GM21825 (cell line): Measurements from ENCODE around the gene SPATS2.
"Not testable (repeated sequence)": the region's sequence is repeated elsewhere in the genome, so short reads cannot be mapped to it uniquely, and the experiment has no call there.

ENCODE experiments used
- ATAC-seq: cut with Tn5 transposase; IDR thresholded peaks from one replicate; pipeline ENCODE4 v1.9.1; 2021; ENCODE audit warnings: mild to moderate bottlenecking, moderate library complexity; ENCODE audit not compliant: unreplicated experiment

SPATS2 gene

GRCh38 chr12:49403971-49404450, 36.7 kb downstream of the SPATS2 start:
- ATAC-seq, result no peak

GRCh38 chr12:49404956-49405355, 37.7 kb downstream of the SPATS2 start:
- no peak for ATAC-seq

GRCh38 chr12:49410818-49411217, 43.6 kb downstream of the SPATS2 start:
- ATAC-seq, result no peak

GRCh38 chr12:49413010-49413409, 45.7 kb downstream of the SPATS2 start:
- no peak for ATAC-seq

GRCh38 chr12:49413796-49414195, 46.5 kb downstream of the SPATS2 start:
- ATAC-seq, result no peak

- no peak for ATAC-seq
Measured at GRCh38 chr12:49414364-49414763, 47.1 kb downstream of the SPATS2 start.

- no peak for ATAC-seq
Measured at GRCh38 chr12:49415521-49415970, 48.3 kb downstream of the SPATS2 start.

- ATAC-seq, result no peak
Measured at GRCh38 chr12:49416892-49417291, 49.6 kb downstream of the SPATS2 start.

GRCh38 chr12:49417558-49417957, 50.3 kb downstream of the SPATS2 start:
- no peak for ATAC-seq

GRCh38 chr12:49420556-49420955, 53.3 kb downstream of the SPATS2 start:
- ATAC-seq, result no peak

GRCh38 chr12:49422114-49422513, 54.9 kb downstream of the SPATS2 start:
- no peak for ATAC-seq

- ATAC-seq, result no peak
Measured at GRCh38 chr12:49428793-49429192, 61.5 kb downstream of the SPATS2 start.

GRCh38 chr12:49432616-49433015, 65.4 kb downstream of the SPATS2 start:
- ATAC-seq, result no peak

- not testable (repeated sequence) for ATAC-seq
Measured at GRCh38 chr12:49436799-49437198, 69.5 kb downstream of the SPATS2 start.

- ATAC-seq, result no peak
Measured at GRCh38 chr12:49439042-49439441, 71.8 kb downstream of the SPATS2 start.

- ATAC-seq, result no peak
Measured at GRCh38 chr12:49440035-49440434, 72.8 kb downstream of the SPATS2 start.

GRCh38 chr12:49442915-49443314, 75.7 kb downstream of the SPATS2 start:
- no peak for ATAC-seq

- ATAC-seq, result no peak
Measured at GRCh38 chr12:49446571-49446970, 79.3 kb downstream of the SPATS2 start.

GRCh38 chr12:49448858-49449257, 81.6 kb downstream of the SPATS2 start:
- ATAC-seq, result no peak

- ATAC-seq, result peak; percentile 87
Measured at GRCh38 chr12:49451468-49452259, 84.4 kb downstream of the SPATS2 start.

GRCh38 chr12:49455501-49455900, 88.2 kb downstream of the SPATS2 start:
- no peak for ATAC-seq

GRCh38 chr12:49456131-49456679, 88.9 kb downstream of the SPATS2 start:
- no peak for ATAC-seq
